ENCODE data around the gene C6. TPM values are rescaled to one million over a fixed set of nuclear protein-coding genes. Genes with fewer than 3 reads are reported as not detected.

The C6 gene
- total and polyA plus RNA-seq, 2 of the 13 experiments (the other 11 are each of a cell fraction or from before 2014, with no cell fraction given): 0.28 to 4.7 TPM

- TF ChIP-seq ZNF350 (CRISPR knock-in tag; IDR thresholded peaks at IDR 0.05; ENCODE audit: borderline replicate concordance, low read depth): no peak
- no peak for TF ChIP-seq IRF1 (CRISPR knock-in tag; IDR thresholded peaks at IDR 0.05; ENCODE audit: low read depth)
These were observed 397 bp downstream of the C6 start (continued) for GRCh38 chr5:41212935-41213334.

- in situ Hi-C loops (cut with HindIII; ENCODE audit: extremely low pct_ligation_motif_present, low pct_unique_long_range_greater_than_20kb) (no loop called here), intact Hi-C loops (cut with micrococcal nuclease; ENCODE audit: unreplicated experiment) (loop anchor here (5.0 kb wide), 1 partner anchor 309 kb away; no protein-coding TSS in a partner anchor)
- BruUV-seq (replicated peaks): no TSS peak
- no peaks in the 10 kb centered on the region for H3K79me2 ChIP-seq (ENCODE audit: insufficient read depth, low read length)
- H3K9me3 ChIP-seq (ENCODE audit: low read length): no peaks in the 10 kb centered on the region
- no peak overlapping the region for H3K9ac ChIP-seq (ENCODE audit: insufficient read depth, low read depth, low read length)
- WGBS (ENCODE audit: low lambda C conversion rate): 36% methylated on average over 4 of the region's 4 CpGs
- peaks cover 30% of the 10 kb centered on the region for H3K4me1 ChIP-seq (ENCODE audit: insufficient read depth, low read length)
- ATAC-seq (no peak), FAIRE-seq (no peak), DNase-seq (ENCODE audit: low spot score) (no peak)
- CTCF ChIA-PET (ENCODE audit: low intra/inter-chr PET ratio, low total read pairs): no interaction called here
- no peak overlapping the region for H3K4me2 ChIP-seq (ENCODE audit: low read depth, low read length)
- no peaks in the 10 kb centered on the region for H3K27me3 ChIP-seq (ENCODE audit: control insufficient read depth in 1 of 2, insufficient read depth in 2 of 2, low read length in 2 of 2)
- no peak overlapping the region for H3K4me3 ChIP-seq (replicated peaks in 1 of 3; ENCODE audit: insufficient read depth in 1 of 3, low read depth in 2 of 3, low read length in 3 of 3)
- no peak overlapping the region for H3K27ac ChIP-seq (ENCODE audit: extremely low read length, insufficient read depth, low read length)
- H4K20me1 ChIP-seq (ENCODE audit: insufficient read depth, low read length): no peaks in the 10 kb centered on the region
- no peaks in the 10 kb centered on the region for H3K36me3 ChIP-seq (replicated peaks in 1 of 2; ENCODE audit: control insufficient read depth in 1 of 2, insufficient read depth in 2 of 2, low read length in 2 of 2)
- POLR2A ChIA-PET: no interaction called here
- H2AFZ ChIP-seq (ENCODE audit: low read length): no peak overlapping the region
- TF ChIP-seq ZNF136 (CRISPR knock-in tag; IDR thresholded peaks at IDR 0.05; ENCODE audit: low read depth) (no peak), NR3C1 (CRISPR knock-in tag; IDR thresholded peaks at IDR 0.05) (no peak), CENPT (CRISPR knock-in tag; IDR thresholded peaks at IDR 0.05; ENCODE audit: low read depth) (no peak), ARNTL (CRISPR knock-in tag; IDR thresholded peaks at IDR 0.05) (no peak), HNRNPLL (IDR thresholded peaks at IDR 0.05; ENCODE audit: low read depth, low read length, poor library complexity, severe bottlenecking) (no peak), ESRRA (CRISPR knock-in tag; IDR thresholded peaks at IDR 0.05; ENCODE audit: low read depth) (no peak), ATF7-NPFF (CRISPR knock-in tag; IDR thresholded peaks at IDR 0.05; ENCODE audit: low read depth) (no peak), SRSF9 (IDR thresholded peaks at IDR 0.05; ENCODE audit: borderline replicate concordance, insufficient read depth, low read depth, low read length, poor library complexity, severe bottlenecking) (no peak), ATF5 (CRISPR knock-in tag; IDR thresholded peaks at IDR 0.05; ENCODE audit: low read depth) (no peak), ZNF234 (CRISPR knock-in tag; conservative IDR thresholded peaks at IDR 0.05) (no peak), ZBED4 (CRISPR knock-in tag; IDR thresholded peaks at IDR 0.05; ENCODE audit: borderline replicate concordance) (no peak), MXD3 (CRISPR knock-in tag; IDR thresholded peaks at IDR 0.05) (no peak), MTF1 (CRISPR knock-in tag; IDR thresholded peaks at IDR 0.05) (no peak), CEBPB (IDR thresholded peaks at IDR 0.05; ENCODE audit: borderline replicate concordance, low read depth, low read length) (no peak), PREB (CRISPR knock-in tag; IDR thresholded peaks at IDR 0.05) (no peak)
These were observed 1.9 kb downstream of the C6 start for GRCh38 chr5:41211417-41211816.

Measured in HepG2 (cell line).